HG03139 (cell line): ENCODE data around the gene ADCY9.

Experiments used
- ATAC-seq: cut with Tn5 transposase; IDR thresholded peaks from one replicate; pipeline ENCODE4 v1.9.1; 2021; ENCODE audit not compliant: unreplicated experiment

The ADCY9 gene

GRCh38 chr16:4123616-4124300 is 7.5 kb upstream of the ADCY9 start:
- ATAC-seq: no peak

- no peak for ATAC-seq
Measured at GRCh38 chr16:4120176-4120575, 3.9 kb upstream of the ADCY9 start.

GRCh38 chr16:4117250-4117578 is 972 bp upstream of the ADCY9 start:
- no peak for ATAC-seq

GRCh38 chr16:4115949-4116318 is 308 bp downstream of the ADCY9 start:
- peak; percentile 18 for ATAC-seq

- ATAC-seq: peak; percentile 23
Measured at GRCh38 chr16:4115209-4115948, 863 bp downstream of the ADCY9 start.

GRCh38 chr16:4114257-4115208 is 1.7 kb downstream of the ADCY9 start:
- no peak for ATAC-seq

GRCh38 chr16:4113358-4114256 is 2.6 kb downstream of the ADCY9 start:
- no peak for ATAC-seq

GRCh38 chr16:4111748-4112696 is 4.2 kb downstream of the ADCY9 start:
- no peak for ATAC-seq

- no peak for ATAC-seq
Measured at GRCh38 chr16:4110680-4111079, 5.6 kb downstream of the ADCY9 start.

GRCh38 chr16:4110065-4110464 is 6.2 kb downstream of the ADCY9 start:
- ATAC-seq: no peak

GRCh38 chr16:4109250-4109736 is 6.9 kb downstream of the ADCY9 start:
- no peak for ATAC-seq

- ATAC-seq: no peak
Measured at GRCh38 chr16:4106516-4106915, 9.7 kb downstream of the ADCY9 start.

- ATAC-seq: no peak
Measured at GRCh38 chr16:4105848-4106247, 10.4 kb downstream of the ADCY9 start.

GRCh38 chr16:4103745-4104144 is 12.5 kb downstream of the ADCY9 start:
- ATAC-seq: no peak

- no peak for ATAC-seq
Measured at GRCh38 chr16:4101421-4102219, 14.6 kb downstream of the ADCY9 start.

GRCh38 chr16:4098501-4098900 is 17.7 kb downstream of the ADCY9 start:
- no peak for ATAC-seq

- ATAC-seq: no peak
Measured at GRCh38 chr16:4097826-4098240, 18.4 kb downstream of the ADCY9 start.

- no peak for ATAC-seq
Measured at GRCh38 chr16:4096509-4096908, 19.7 kb downstream of the ADCY9 start.
